HG02885 (cell line): Measurements from ENCODE around the gene SRM.
"Not testable (repeated sequence)": the region's sequence is repeated elsewhere in the genome, so short reads cannot be mapped to it uniquely, and the experiment has no call there.

ENCODE experiments used
- ATAC-seq: cut with Tn5 transposase; IDR thresholded peaks from one replicate; pipeline ENCODE4 v1.9.1; 2021; ENCODE audit warnings: mild to moderate bottlenecking; ENCODE audit not compliant: unreplicated experiment, poor library complexity

Gene SRM

DNA sequence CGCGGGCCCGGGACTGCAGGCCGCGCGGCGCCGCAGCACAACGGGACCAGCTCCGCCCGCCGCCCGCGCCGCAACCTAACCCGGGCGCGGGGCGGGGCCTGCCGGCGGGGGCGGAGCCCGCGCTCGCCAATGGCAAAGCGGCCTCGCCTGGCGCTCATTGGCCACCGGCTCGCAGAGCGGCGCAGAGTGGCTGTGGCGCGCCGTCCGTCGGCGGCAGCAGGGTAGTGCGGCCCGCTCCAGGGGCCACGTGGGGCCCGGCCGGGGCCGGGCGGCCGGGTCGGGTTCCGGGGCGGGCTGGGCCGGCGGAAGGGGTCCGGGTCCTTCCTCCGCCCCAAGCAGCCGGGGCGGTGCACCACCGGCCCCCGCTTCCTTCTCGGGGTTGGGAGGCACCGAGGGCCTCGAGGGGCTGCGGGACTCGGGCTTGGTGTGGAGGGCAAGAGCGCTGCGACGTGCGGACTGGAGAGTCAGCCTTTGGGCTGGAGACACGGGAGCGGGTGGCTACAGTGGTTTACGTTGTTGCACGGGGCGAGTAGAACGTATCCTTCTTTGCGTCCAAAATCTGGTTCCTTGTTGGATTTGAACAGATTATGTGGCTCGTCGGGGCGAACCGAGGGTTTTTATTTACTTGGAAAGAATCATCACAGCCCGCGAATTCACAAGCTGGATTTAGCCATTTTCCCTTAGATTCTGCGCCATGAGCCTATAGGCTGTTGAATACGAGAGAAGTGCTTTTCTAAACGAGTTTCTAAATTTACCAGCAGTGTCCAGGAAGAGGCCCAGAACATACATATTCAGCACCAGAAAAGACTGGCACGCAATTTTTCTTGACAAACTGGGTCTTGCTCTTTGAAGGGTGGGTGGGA, at the start of gene SRM:
Gene SRM, minus strand, starts transcription at position 51 of the 863 bp plus-strand sequence. CDS start 75 bp downstream, outside the sequence.
- peak; percentile 92 for ATAC-seq

DNA sequence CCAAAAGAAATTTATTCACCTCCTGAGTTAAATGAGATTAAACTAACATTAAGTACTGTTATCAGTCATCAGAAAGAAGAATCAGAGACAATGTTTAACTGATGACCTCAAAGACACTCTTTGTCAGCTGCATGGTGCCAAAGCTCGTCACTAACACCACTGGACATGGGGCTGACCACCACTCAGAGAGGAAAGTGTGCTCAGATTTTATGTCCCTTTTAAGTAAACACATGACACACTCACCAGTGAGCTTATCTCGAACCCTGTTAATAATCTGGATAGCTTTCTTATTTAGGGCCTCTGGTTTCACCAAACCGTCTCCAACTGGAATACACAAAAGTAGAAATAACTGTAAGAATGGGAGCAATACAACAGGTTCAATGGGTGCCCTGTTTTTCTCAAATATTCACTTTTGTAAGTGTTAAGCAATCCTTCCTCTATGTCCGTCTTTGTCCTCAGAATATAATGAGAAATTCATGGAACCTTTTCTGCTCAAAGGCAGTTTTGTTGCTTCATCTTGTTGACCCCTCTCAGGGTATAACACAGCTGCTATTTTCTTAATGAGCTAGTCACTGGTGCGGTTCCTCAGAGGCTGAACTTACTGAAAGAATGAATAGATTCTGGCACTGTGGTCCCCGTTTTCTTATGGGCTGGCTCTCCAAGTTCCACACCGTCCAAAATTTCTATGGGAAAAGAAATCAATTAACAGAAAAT, 49.4 kb upstream of the SRM start:
- no peak for ATAC-seq

GRCh38 chr1:11107599-11107998, 47.8 kb upstream of the SRM start:
- ATAC-seq: no peak

DNA sequence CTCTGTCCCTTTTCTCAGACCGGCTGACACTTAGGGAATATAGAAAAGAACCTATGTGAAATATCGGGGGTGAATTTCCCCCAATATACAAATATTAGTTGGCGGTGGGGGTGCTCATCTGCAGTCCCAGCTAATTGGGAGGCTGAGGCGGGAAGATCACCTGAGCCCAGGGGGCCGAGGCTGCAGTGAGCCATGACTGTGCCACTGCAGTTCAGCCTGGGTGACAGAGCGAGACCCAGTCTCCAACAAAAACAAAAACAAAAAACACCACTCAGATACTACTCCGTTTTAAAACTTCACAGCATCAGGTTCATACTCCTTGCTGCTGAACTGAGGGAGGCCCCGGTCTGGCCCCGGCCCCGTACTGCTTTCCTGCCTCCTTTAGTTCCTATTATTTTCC, 45.8 kb upstream of the SRM start:
- no peak for ATAC-seq

DNA sequence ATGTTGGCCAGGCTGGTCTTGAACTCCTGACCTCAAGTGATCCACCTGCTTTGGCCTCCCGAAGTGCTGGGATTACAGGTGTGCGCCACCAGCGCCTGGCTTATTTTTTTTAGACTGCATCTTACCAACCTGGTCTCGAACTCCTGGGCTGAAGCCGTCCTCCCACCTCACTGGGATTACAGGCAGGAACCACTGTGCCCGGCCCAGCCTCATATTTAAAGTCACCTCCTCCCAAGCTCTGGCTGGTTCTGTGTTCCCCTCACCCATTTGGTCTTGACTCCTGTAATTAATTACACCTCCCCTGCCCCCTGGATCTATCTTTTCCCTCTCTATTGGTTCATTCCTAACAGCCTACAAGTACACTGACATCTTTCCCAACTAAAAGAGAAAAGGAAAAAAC, 41.5 kb upstream of the SRM start:
- ATAC-seq: no peak

DNA sequence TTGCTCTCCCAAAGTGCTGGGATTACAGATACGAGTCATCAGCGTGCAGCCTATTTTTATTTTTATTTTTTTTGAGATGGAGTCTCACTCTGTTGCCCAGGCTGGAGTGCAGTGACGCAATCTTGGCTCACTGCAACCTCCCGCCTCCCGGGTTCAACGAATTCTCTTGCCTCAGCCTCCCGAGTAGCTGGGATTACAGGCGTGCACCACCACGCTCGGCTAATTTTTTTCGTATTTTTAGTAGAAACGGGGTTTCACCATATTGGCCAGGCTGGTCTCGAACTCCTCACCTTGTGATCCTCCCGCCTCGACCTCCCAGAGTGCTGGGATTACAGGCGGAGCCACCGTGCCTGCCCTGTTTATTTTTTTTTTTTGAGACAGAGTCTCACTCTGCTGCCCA, 41.0 kb upstream of the SRM start:
- not testable (repeated sequence) for ATAC-seq

GRCh38 chr1:11100149-11100493, 40.3 kb upstream of the SRM start:
- no peak for ATAC-seq

DNA sequence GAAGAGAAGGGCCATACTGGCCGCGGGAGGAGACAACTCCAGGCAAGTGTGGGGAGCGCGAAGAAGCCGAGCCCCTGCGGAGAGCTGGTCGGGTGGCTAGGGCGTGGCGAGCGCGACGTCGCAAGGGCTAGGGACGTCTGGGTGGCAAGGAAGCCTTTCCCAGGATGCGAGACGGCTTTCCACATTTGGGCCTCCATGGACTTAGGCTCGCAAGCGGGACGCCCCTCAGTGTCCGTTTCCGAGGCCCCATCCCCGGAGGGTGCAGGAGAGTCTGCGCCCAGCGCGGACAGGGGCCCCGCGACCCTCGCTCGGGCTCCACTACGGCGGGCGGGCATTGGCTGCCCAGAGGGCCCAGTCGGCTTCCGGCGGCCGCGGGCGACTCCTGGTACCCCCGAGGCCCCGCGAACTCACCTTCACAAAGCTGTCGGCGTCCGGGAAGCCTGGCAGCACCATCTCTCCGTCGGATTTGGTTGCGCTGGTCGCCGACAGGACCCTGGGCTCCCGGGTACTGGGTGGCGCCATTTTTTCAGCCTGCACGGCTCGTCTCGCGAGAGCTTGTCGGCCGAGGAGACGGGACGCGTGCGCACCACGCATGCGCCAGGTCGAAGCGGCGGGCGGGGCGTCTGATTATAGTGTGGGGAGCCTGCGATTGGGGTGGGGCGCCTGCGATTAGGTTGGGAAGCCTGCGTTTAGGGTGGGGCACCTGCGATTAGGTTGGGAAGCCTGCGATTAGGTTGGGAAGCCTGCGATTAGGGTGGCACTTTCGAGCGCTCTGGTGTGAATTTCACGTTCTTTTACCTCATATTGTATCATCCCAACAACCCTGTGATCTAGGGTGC, 39.7 kb upstream of the SRM start, which contains the start of gene EXOSC10:
Gene EXOSC10, minus strand, starts transcription at position 560 of the 839 bp plus-strand sequence. Its CDS starts 38 bp downstream, at position 522.
- peak; percentile 95 for ATAC-seq

DNA sequence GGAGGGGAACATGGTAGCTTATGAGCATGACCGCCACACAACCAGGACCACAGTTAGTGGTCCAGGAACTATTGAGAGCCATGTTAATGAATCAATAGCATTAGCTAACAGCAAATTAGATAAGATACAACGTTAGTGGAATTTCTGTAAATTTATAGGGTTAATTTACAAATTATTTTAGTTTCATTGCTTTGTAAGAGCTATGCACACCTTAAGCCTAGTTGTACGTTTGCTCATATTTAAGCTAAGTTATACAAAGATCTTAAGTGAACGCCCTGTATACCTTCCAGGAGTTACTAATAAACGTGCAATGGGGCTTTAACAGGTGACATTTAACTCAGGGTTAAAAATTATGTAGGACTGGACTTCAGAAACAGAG, 39.1 kb upstream of the SRM start:
- no peak for ATAC-seq

- ATAC-seq: not testable (repeated sequence)
Observed at GRCh38 chr1:11083784-11084183, 24.0 kb upstream of the SRM start.

GRCh38 chr1:11080931-11081330, 21.1 kb upstream of the SRM start:
- no peak for ATAC-seq

DNA sequence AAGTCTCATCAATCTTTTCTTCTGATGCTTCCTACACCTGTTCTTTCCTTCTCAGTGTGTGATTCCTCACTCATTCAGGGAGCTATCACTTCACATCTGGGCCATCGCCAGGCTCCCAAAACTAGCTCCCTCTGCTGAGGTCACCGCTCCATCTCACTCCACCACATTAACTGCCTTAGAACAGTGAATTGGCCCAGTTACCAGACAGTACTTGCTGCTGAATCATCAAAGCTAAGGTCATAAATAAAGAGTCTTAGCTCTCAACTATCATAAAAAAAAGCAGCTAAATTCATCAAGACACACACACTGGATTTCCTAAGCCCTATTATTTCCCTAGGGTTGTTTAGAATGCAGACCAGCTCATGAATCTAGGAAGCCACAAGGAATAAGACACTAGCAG, 18.8 kb upstream of the SRM start:
- ATAC-seq: no peak

DNA sequence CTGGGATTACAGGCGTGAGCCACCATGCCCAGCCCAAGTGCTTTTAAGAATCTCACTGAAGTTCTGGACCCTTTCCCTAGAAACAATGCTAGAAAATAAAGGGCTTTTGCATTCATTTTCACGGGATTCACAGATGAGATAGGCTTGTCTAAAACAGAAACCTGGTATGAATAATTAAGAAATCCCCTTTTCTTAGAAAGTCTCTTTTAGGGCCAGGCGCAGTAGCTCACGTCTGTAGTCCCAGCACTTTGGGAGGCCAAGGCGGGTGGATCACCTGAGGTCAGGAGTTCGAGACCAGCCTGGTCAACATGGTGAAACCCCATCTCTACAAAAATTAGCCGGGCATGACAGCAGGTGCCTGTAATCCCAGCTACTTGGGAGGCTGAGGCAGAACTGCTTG, 13.6 kb upstream of the SRM start:
- not testable (repeated sequence) for ATAC-seq

DNA sequence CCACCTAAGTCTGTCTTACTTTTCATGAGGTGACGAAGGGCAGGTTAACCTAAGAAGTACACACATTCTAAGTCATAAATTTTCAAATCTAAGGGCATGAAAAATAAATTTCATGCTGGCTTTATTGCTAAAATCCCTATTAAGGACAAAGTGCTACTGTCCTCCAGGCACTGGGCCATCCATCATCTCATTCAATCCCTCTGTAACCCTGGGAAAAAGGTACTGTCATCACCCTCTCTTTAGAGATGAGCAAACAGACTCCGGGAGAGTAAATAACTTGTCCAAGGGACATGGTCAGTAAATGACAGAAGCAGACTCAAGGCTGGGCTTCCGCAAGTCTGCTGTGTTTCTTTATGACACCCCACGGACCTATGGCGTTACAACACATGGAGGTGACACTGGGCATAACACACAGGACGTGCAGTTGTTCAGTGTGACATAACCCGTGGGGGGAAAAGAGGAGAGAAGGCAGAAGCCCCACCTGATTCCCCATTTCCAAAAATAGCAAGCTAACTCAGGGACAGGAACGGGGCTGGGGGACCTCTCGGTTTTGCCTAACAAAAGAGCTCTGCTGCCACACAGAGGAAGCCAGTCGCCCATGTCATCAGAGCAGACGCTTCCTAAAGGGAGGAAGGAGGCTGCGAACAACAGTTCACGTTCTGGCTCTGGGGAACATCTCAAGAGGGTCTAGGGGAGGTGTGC, 12.5 kb upstream of the SRM start:
- no peak for ATAC-seq

- no peak for ATAC-seq
Observed at GRCh38 chr1:11071463-11072215, 11.8 kb upstream of the SRM start.

GRCh38 chr1:11070876-11071275, 11.1 kb upstream of the SRM start:
- no peak for ATAC-seq

- ATAC-seq: no peak
Observed at GRCh38 chr1:11068600-11069473, 9.0 kb upstream of the SRM start.
